Measurements from ENCODE around the gene OR52K2.
"Not testable (repeated sequence)": the region's sequence is repeated elsewhere in the genome, so short reads cannot be mapped to it uniquely, and the experiment has no call there.

OR52K2 gene

DNA sequence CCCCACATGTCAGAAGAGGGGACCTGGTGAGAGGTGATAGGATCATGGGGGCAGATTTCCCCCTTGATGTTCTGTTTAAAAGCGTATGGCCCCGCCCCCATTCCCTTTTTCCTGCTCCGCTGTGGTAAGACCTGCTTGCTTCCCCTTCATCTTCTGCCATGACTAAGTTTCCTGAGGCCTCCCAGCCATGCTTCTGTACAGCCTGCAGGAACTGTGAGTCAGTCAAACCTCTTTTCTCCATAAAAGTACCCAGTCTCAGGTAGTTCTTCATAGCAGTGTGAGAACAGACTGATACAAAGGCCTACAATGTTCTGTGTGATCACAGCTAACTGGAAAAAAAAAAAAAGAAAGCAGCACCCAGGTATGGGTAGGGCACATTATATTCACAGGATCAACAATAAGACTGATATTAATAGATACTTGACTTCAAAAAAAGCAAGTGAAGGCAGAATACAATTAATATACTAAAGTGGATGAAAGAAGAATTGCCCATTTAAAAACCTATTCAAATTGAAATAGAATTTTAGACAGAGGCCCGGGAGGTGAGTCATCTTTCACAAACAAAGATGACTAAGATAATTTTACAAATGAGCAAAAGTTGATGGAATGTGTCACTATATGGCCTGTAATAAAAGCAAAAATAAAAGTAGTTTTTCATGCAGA is 31.6 kb downstream of the OR52K2 start:
- DNase-seq = no peak

DNA sequence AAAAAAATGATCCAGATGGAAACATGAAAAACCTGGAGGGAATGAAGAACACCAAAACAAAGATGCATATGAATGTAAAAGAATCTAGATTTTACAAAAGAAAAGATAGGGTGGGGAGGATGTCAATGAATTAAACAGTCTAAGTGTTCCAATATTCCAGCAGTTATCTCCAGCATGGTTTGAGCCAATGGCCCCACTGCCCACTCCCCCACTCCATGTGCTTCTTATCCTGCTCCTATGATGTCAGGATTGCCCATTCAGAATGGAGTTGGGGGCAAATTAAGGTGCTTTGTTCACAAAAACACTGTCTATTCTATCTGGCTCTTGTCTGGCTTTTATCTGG is 32.1 kb downstream of the OR52K2 start:
- DNase-seq = no peak

DNA sequence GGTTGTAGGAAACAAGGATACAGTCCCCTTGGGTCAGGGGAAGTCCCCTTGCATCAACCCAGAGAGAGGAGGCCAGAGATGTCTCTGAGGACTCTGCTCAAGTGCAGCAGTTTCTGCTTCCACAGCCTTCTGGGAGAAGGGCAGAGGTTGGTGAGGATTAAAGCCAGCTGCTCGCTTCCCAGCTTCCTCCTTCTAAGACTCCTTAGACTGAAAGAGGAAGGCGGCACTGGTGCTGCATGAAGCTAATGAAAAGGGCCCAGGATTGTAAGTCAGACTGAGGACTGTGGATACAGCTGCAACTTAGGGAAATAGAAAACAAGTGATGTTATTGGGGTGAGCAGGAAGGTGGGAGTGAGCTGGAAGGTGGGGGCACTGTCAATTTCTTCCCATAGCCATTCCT is 33.4 kb downstream of the OR52K2 start, which contains the start of gene OR52K1:
Gene OR52K1, plus strand, starts transcription at position 202 of the 400 bp plus-strand sequence. CDS start 6,255 bp downstream, outside the sequence.
- DNase-seq = no peak

DNA sequence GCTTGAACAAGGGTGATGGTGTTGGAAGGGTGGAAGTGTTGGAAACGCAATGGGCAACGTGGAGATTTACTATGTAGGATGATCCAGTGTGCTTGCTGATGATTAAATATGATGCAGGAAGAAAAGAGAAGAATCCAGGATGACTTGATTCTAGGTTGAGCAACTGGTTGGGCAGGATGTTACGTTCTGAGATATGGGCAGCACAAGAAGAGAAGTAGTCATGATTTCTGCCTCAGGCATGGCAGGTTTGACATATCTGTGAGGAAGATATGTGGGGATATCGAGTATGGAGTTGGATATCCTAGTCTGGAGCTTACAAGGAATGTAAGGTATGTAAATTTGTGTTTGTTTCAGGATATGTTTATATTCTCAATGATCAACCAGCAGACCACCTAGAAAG is 35.2 kb downstream of the OR52K2 start:
- DNase-seq = no peak

DNA sequence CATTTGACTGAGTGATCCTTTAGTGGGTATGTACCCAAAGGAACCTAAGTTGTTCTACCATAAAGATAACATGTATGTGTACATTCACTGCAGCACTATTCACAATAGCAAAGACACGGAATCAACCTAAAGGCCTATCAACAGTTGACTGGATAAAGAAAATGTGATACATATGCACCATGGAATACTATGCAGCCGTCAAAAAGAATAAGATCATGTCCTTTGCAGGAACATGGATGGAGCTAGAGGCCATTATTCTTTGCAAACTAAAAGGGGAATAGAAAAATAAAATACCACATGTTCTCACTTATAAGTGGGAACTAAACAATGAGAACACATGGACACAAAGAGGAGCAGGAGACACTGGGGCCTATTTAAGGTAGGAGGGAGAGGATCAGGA is 42.3 kb downstream of the OR52K2 start:
- DNase-seq = not testable (repeated sequence)

DNA sequence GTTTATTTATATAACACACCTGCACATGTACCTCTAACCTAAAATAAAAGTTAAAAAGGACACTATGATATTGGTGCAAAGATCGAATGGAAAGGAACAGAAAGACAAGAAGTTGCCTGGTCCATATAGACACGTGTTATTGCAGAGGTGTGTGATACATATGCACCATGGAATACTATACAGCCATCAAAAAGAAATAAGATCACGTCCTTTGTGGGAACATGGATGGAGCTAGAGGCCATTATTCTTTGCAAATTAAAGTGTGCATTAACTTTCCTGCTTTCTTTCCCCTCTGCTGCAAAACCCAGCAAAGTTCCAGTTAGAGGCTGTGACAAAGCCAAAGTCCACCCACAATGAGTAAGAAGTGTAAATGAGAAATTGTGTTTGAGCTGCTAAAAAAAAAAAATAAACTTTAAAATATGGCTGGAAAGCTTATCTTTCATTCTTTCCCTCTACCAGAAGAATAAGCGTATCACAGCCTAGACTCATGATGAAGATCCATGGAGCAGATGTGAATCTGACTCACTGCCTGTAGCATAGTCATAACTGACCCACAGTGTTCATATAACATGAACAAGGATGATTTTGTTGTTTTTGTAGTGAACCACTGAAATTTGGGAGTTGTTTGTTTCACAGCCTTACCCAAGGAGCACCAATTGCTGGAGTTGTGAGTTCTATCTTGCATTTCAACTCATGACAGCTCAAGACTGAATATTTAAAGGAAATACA is 42.9 kb downstream of the OR52K2 start:
- DNase-seq = no peak

DNA sequence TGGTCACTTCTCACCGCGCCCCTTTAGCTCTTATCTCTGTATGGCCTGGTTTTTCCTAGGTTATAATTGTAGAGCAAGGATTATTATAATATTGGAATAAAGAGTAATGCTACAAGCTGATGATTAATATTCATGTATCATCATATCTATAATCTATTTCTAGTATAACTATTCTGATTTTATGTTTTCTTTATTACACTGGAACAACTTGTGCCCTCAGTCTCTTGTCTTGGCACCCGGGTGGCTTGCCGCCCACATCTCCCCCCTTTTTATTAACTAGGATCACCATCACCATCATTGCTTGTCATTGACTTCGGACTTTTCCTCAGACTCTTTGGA is 44.4 kb downstream of the OR52K2 start:
- no peak for DNase-seq

DNA sequence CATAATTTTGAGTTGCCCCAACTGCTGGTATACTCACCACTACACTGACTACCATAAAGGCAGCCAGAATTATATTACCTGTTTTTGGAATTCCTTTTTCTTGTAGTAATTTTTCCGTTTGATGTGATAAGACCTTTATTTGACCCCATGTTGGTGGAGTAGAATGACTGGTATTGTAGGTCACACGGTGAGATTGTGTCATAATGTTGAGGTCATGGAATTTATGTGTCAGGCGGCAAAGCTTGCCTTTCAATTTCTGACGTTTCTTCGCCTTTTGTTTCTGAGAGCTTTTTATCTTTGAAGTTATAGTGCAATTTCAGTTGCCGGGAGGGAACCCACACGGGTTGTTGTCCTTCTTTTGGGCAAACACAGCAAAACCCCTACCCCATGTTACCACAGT is 46.4 kb downstream of the OR52K2 start:
- DNase-seq = no peak

DNA sequence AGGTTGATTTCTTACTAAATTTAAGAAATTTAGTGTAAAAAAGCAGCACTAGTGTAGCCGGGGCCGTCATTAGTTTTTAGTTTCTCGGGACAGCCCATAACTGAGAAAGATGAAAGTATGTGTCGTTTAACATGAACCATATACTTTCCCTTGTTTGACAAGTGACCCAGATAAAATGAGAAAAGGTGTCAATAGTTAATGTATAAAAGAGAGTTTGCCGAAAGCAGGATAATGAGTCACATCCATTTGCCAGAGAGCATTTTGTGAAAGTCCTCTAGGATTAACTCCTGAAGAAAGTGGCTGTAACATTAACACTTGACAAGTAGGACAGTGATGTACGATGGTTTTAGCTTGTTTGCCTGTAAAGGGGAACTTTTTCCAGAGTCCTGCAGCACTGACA is 46.9 kb downstream of the OR52K2 start:
- no peak for DNase-seq

DNA sequence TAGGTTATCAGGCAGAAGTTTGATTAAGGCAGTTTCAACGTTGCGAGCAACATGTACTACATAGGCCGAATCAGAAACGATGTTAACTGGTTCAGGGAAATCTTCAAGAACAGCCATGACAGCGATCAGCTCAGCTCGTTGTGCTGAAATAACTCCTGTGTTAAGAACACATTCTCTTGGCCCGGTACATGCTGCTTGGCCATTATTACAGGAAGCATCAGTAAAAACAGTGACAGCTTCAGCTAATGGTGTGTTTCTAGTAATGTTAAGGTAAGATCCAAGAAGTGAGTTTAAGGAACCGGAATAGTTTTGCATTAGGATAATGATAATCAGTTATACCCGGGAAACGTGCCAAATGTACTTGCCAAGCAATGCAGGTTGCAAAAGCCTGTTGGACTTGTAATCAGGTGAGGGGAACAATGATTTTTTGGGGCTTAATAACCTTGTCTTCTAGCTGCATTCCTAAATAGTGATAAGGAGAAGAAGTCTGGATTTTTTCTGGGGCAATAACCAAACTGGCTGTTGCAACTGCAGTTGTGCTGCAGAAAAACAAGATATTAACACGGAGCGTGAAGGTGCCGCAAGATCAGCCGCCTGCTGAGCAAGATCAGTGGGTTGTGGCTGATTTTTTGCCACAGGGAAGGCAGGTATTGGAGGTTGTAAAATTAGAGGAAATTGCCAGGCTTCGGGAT is 47.6 kb downstream of the OR52K2 start:
- no peak for DNase-seq
